Measurements from ENCODE around the gene IRS2. TPM values are rescaled to one million over a fixed set of nuclear protein-coding genes. Genes with fewer than 3 reads are reported as not detected.

The IRS2 gene
- total RNA-seq, 1 experiment from 2014 or later, result 9.2 TPM

- Histone ChIP-seq H3K36me3 (ENCODE audit: control insufficient read depth in 1 of 2, insufficient read depth in 2 of 2, low read length in 2 of 2) (no peaks in the 10 kb centered on the region), H2AFZ (ENCODE audit: low read depth, low read length, poor library complexity, severe bottlenecking) (no peak overlapping the region), H3K4me1 (ENCODE audit: control insufficient read depth in 1 of 2, insufficient read depth in 2 of 2, low read length in 2 of 2) (peaks cover 13 to 43% of the 10 kb centered on the region in 2 experiments; a peak in 3 of 4 replicates), H3K9ac (ENCODE audit: low read length) (no peak overlapping the region), H3K27ac (ENCODE audit: low read depth, low read length) (no peak overlapping the region), H3K4me3 (replicated peaks in 1 of 2; ENCODE audit: low read depth in 1 of 2, low read length in 2 of 2) (no peak overlapping the region; a peak in 1 of 4 replicates), H3K27me3 (ENCODE audit: insufficient read depth, low read length) (no peaks in the 10 kb centered on the region), H3K79me2 (ENCODE audit: insufficient read depth, low read length) (peaks cover 40% of the 10 kb centered on the region), H4K20me1 (ENCODE audit: insufficient read depth) (no peaks in the 10 kb centered on the region), H3K9me3 (ENCODE audit: control insufficient read depth in 1 of 2, insufficient read depth in 1 of 2, low read depth in 1 of 2, low read length in 2 of 2) (no peaks in the 10 kb centered on the region), H3K9me2 (ENCODE audit: insufficient read depth) (no peaks in the 10 kb centered on the region), H3K4me2 (ENCODE audit: low read length) (peak overlapping the region; percentile 54)
- intact Hi-C loops (cut with micrococcal nuclease), result no loop called here
- CTCF ChIA-PET, result no interaction called here
- BruUV-seq (replicated peaks), result no TSS peak
- RAD21 ChIA-PET (ENCODE audit: low non-redundant PET in 1 of 2, low total read pairs in 2 of 2, uncharacterized antibody in 2 of 2, unreplicated experiment in 2 of 2), result no interaction called here
- no peak for DNase-seq (ENCODE audit: low read depth, low spot score)
- POLR2A ChIA-PET, result no interaction called here
- peak; percentile 94 for ATAC-seq
- TF ChIP-seq JUND (IDR thresholded peaks at IDR 0.05) (peak; percentile 68), POLR2AphosphoS5 (IDR thresholded peaks at IDR 0.05; ENCODE audit: low read depth, low read length) (no peak), ZBTB33 (IDR thresholded peaks at IDR 0.05; ENCODE audit: extremely low read depth, insufficient replicate concordance, low read length) (no peak), RAD21 (IDR thresholded peaks at IDR 0.05; ENCODE audit: low read depth) (no peak), SP1 (IDR thresholded peaks at IDR 0.05; ENCODE audit: low read depth) (peak; percentile 50), CEBPB (IDR thresholded peaks at IDR 0.05; ENCODE audit: low read depth) (0 out of 2 replicates have a peak, but pooled peaks have one; percentile 31), SRF (IDR thresholded peaks at IDR 0.05; ENCODE audit: low read depth) (peak; percentile 50; the same call in 1 of the 2 replicates), REST (IDR thresholded peaks at IDR 0.05; ENCODE audit: low read depth) (no peak), EGR1 (IDR thresholded peaks at IDR 0.05; ENCODE audit: low read depth) (no peak), CBX3 (IDR thresholded peaks at IDR 0.05; ENCODE audit: low read depth) (0 out of 2 replicates have a peak, but pooled peaks have one; percentile 29), FOSL1 (IDR thresholded peaks at IDR 0.05; ENCODE audit: low read depth) (peak; percentile 90), MAX (IDR thresholded peaks at IDR 0.05) (no peak), ATF3 (IDR thresholded peaks at IDR 0.05) (peak; percentile 8; the same call in 1 of the 2 replicates)
Observed at GRCh38 chr13:109773276-109773675, 13.1 kb downstream of the IRS2 start.
